Astrocyte (in vitro differentiated cells and primary cell): Measurements from ENCODE around the gene CDC45.
"Not testable (repeated sequence)": the region's sequence is repeated elsewhere in the genome, so short reads cannot be mapped to it uniquely, and the experiment has no call there.

Experiments
- CTCF ChIP-seq: IDR thresholded peaks from 2 replicates; pipeline ENCODE4 v1.5.1; 2011; ENCODE audit warnings: low read depth, mild to moderate bottlenecking, inconsistent platforms, low read length, moderate library complexity; ENCODE audit not compliant: insufficient read depth
- EZH2 ChIP-seq: IDR thresholded peaks from 2 replicates; pipeline ENCODE4 v1.6.1; 2012; ENCODE audit warnings: mild to moderate bottlenecking, low read length, inconsistent platforms; ENCODE audit not compliant: insufficient read depth

DNA sequence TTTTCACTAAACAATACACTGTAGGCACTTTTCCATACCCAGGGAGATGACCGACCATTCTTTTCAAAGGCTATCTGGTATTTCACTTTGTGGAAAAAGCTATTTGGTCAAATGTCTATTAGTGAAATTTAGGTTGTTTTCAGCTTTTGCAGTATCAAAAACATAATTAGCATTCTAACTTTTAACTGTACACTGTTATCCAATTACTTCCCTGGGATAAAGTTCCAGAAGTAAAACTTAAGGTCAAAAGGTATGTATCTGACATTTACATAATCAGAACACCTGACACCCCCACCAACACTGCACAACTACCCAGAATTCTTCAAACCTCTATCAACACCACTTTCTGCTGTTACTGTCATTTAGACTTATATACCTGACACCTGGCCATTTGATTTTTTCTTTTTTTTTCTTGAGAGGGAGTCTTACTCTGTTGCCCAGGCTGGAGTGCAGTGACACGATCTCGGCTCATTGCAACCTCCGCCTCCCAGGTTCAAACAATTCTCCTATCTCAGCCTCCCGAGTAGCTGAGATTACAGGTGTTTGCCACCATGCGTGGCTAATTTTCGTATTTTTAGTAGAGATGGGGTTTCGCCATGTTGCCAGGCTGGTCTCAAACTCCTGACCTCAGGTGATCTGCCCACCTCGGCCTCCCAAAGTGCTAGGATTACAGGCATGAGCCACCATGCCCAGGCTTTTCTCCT lies 34.3 kb upstream of the CDC45 start:
- not testable (repeated sequence) for TF ChIP-seq EZH2, CTCF
